Measurements from ENCODE around the gene RBM20.
"Not testable (repeated sequence)": the region's sequence is repeated elsewhere in the genome, so short reads cannot be mapped to it uniquely, and the experiment has no call there.

RBM20 gene

GRCh38 chr10:110643653-110644597 is at the start of gene RBM20:
Gene RBM20 (plus strand): TSS chr10:110644336. CDS start chr10:110644455, 119 bp downstream.
- DNase-seq (ENCODE audit: low read depth in 2 of 2) = peak; percentile 6 to 7

- no peak for DNase-seq (ENCODE audit: low read depth in 2 of 2)
Measured at GRCh38 chr10:110597476-110597875, 46.7 kb upstream of the RBM20 start.

DNA sequence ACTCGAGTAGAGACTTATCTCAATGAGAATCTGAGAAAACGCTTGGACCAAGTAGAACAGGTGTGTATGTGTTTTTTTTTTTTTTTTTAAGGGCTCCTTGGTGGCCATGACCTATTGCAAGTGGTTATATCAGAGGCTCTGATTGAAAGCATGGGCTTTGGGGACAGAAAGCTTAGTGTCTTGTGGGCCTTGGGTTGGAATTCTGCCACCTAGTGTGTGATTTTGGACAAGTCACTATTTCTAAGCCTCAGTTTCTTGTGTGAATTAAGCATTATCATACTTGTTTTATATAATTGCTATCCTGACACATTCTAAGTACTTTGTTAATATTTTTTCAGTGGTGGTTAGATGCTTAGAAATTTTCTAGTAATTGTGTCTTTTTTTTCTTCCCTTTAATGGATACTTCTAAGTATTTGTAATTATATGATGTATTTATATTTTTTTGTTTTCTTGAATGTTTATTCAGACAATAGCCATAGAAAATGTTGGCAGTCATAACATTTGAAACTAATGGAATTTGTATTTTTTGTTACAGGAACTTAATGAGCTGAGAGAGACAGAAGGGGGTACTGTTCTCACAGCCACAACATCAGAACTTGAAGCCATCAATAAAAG is 43.5 kb upstream of the RBM20 start:
- peak in 1 of 2 donors; percentile 20 for DNase-seq (ENCODE audit: low read depth in 2 of 2)

DNA sequence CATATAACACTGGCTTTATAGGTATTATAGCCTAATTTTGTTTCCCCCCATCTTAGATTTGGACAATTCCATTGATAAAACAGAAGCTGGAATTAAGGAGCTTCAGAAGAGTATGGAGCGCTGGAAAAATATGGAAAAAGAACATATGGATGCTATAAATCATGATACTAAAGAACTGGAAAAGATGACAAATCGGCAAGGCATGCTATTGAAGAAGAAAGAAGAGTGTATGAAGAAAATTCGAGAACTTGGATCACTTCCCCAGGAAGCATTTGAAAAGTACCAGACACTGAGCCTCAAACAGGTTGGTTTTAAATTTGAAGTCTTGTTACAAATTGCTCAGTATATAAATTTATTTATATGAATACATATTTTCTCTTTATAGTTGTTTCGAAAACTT is 42.6 kb upstream of the RBM20 start:
- DNase-seq (ENCODE audit: low read depth in 2 of 2) = no peak

- DNase-seq (ENCODE audit: low read depth in 2 of 2) = no peak
Measured at GRCh38 chr10:110608087-110608486, 36.0 kb upstream of the RBM20 start.

- DNase-seq (ENCODE audit: low read depth in 2 of 2) = no peak
Measured at GRCh38 chr10:110609605-110610004, 34.5 kb upstream of the RBM20 start.

- peak in 1 of 2 donors; percentile 27 for DNase-seq (ENCODE audit: low read depth in 2 of 2)
Measured at GRCh38 chr10:110610308-110610774, 33.8 kb upstream of the RBM20 start.

DNA sequence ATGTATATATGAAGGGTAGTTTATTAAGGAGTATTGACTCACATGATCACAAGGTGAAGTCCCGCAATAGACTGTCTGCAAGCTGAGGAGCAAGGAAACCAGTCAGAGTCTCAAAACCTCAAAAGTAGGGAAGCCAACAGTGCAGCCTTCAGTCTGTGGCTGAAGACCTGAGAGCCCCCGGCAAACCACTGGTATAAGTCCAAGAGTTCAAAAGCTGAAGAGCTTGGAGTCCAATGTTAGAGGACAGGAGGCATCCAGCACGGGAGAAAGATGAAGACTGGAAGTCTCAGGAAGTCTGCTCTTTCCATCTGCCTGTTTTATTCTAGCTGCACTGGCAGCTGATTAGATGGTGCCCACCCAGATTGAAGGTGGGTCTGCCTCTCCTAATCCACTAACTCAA is 33.4 kb upstream of the RBM20 start:
- DNase-seq (ENCODE audit: low read depth in 2 of 2) = not testable (repeated sequence)

DNA sequence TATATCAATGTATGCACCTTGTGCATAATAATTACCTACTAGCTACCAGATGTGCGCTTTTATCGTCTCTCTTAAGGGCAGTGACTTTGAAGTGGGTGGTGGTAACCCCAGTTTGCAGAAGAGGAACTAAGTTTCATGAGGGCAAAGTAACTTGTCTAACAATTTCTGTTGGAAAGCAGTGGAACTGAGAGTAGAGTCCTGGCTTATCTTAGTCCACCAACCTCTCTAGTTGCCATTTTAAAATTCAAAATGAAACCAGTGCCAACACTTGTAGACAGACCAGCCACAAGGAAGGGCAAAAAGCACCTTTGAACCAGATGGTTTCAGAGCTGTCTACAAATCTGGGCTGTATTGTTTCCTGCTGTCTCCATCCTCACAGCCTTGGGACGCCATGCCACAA is 32.0 kb upstream of the RBM20 start:
- no peak for DNase-seq (ENCODE audit: low read depth in 2 of 2)

DNA sequence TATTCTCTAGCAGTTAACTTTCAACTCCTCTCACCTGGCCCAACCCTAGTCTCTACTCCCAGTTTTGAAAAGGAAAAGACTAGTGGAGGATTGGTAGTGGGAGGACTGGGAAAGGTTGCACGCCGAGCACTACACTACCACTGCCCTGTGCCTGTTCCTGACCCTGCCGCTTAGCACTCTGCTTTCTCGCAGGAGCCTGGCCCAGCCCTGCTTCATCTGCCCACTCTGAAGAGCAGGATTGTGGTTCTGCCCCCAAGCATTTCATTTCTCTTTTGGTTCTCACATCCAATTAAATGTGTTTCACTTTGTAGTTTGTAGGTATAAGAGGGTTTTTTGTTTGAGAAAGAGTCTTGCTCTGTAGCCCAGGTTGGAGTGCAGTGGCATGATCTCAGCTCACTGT is 31.5 kb upstream of the RBM20 start:
- DNase-seq (ENCODE audit: low read depth in 2 of 2) = no peak

- DNase-seq (ENCODE audit: low read depth in 2 of 2) = peak in 1 of 2 donors; percentile 34
Measured at GRCh38 chr10:110613341-110613995, 30.7 kb upstream of the RBM20 start.

DNA sequence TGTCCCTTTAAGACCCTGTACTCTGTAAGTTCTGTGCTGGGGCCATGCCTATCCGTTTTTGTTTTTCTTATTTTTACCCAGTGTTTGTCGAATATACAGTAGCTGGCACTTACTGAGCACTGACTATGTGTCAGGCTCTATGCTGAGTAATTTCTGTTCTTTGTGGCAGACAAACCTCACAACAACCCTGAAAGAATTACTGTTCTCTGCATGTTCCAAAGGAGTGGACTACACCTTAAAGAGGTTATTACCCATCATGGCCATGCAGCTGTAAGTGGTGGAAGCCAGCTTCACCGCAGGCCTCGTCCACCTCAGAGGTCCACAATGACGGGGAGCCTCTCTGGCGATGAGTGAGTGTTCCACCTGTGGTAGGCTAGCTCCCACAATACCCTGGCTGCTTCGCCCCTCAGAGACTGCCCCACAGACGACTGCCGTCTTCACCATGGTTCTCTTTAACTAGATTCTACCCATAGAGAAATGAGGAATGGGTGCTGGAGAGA is 30.1 kb upstream of the RBM20 start:
- DNase-seq (ENCODE audit: low read depth in 2 of 2) = no peak

DNA sequence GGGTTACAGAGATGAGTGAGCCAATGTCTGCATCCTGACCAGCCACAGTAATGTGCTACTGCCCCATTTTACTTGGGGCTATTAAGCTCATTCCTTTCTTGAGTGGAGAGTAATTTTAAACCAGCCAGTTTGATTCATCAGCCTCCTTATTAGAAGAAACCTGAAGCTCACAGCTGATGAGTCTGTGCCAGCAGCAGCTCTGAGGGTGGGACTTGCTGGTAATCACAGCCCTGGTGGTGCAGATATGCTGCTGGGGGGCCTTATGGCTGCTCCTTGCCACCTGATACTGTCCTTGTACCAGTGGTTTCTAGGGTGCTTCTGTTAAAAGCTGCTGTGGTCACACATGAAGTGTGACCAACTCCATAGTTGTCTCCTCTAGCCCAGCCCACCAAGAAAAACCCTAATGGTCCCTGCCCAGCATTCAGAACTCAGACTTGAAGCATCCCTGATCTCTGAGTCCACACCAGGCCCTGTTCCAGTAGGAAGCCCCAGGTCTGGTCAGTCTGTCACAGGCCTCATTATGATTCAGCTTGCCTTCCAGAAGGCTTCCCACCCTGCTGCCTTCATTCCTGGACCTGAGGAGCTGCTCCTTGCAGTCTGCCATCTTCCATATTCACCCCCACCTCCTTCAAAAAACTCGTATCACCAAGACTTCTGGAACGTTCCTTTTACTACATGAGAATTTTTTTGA is 28.9 kb upstream of the RBM20 start:
- no peak for DNase-seq (ENCODE audit: low read depth in 2 of 2)

DNA sequence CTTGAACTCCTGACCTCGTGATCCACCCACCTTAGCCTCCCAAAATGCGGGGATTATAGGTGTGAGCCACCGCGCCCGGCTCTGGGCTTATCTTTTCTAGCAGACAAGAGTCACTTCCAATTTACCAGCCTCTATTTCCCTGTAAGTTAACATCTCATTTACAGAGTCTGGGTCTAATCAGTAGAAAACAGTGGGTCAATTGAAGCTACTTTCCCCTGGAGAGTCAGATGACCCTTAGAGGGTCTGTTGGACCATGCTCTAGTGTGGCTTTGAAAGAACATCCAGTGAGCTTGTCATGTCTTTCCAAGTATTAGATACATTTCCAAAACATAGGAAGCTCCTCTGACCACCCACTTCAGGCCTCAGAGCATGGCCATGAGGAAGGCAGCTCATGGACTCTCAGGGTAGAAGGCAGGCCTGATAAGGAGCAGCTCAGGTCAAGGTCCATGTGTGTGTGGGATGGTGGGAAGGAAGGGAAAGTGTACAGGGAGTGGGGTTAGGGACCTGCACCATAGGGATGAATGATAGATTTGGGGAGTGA is 27.6 kb upstream of the RBM20 start:
- no peak for DNase-seq (ENCODE audit: low read depth in 2 of 2)

- no peak for DNase-seq (ENCODE audit: low read depth in 2 of 2)
Measured at GRCh38 chr10:110617425-110618229, 26.5 kb upstream of the RBM20 start.

DNA sequence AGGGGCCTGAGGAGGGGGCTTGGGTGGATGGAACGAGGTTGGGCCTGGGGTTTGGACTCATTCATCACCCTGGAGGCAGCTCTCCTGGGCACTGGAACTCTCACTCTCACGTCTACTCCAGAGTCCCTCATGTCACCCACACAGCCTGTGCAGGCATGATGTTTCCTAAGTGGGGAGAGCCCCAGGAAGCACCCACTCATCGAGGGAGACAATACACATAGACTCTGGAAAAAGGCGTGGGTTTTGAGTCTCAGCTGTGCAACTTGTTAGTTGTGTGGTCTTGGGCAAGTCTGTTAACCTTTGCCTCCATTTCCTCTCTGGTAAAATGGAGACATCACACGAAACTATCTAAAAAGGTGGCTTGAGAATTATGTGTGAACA is 25.9 kb upstream of the RBM20 start:
- peak in 1 of 2 donors; percentile 38 for DNase-seq (ENCODE audit: low read depth in 2 of 2)

DNA sequence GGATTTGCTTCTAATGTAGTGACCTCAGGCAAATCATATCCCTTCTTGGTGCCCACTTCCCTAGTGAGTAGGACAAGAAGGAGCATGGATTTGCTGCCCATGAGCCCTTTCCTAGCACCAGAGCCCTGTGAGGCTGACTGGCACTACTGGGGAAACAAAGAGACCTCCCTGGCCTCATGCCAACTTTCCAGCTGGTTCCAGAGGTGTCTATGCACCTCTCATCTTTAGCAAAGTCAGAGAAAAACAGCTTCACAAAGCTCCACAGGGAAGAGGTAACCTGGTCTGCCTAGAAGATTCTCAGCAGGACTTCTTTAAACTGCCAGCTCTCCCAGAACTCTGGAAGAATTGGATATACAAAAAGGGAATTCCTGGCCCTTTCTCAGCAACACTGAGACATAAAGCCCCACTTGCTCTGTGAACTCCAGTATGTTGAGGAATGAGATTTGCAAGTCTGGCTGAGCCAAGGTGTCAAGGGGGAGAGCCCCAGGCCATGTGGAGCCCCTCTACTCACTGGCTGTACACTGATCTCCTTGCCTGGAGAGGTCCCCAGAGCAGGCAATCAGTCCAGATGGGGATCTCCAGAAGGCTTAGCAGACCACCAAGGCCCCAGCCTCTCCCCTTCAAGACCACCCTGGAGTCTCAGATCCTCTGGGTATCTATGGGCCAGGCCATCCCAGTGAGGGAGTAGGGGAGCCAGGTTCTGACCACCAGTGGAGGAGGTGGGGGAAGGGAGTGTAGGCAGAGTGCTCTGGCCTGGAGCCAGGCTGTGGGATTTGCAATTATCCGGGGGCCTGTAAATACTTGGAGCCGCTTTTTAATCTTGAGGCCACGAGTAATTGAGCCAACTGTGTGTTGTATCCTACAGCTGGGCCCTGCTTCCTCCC is 24.4 kb upstream of the RBM20 start:
- no peak for DNase-seq (ENCODE audit: low read depth in 2 of 2)

GRCh38 chr10:110620398-110620719 is 23.8 kb upstream of the RBM20 start:
- DNase-seq (ENCODE audit: low read depth in 2 of 2) = no peak

GRCh38 chr10:110623316-110623715 is 20.8 kb upstream of the RBM20 start:
- not testable (repeated sequence) for DNase-seq (ENCODE audit: low read depth in 2 of 2)

Data from stimulated activated CD4-positive, alpha-beta T cell treated with anti-CD3 and anti-CD28 coated beads, Interleukin-4, amount 100 ng/mL, for 48 hours (primary cell).